Activated naive CD8-positive, alpha-beta T cell treated with anti-CD3 and anti-CD28 coated beads, Interleukin-2, amount 10 ng/mL, durations not matched to agents 7 days and 5 days (primary cell): Measurements from ENCODE around the gene ERC1. TPM values are rescaled to one million over a fixed set of nuclear protein-coding genes. Genes with fewer than 3 reads are reported as not detected.

Experiments
- ATAC-seq: fragments of 150-1000 bp; cut with Tn5 transposase; one replicate; pipeline ENCODE4 v1.10.0; 2021; ENCODE audit warnings: low read depth, moderate library complexity
- POLR2A ChIA-PET: fragments of 350-600 bp; sonication (Branson Sonifier 250); formaldehyde crosslinking; loops from one replicate; lab custom pipeline; 2021; ENCODE audit warnings: antibody characterized with exemption; lab: Charles Lee
- DNase-seq: peaks from one replicate; pipeline ENCODE4 v3.0.0; 2021
- H3K27ac Mint-ChIP-seq: one replicate; pipeline ENCODE4 v1.8.0; 2022; ENCODE audit warnings: mild to moderate bottlenecking, mixed read lengths
- H3K27me3 Mint-ChIP-seq: one replicate; pipeline ENCODE4 v1.8.0; 2022; ENCODE audit warnings: mild to moderate bottlenecking, moderate library complexity, mixed read lengths
- H3K36me3 Mint-ChIP-seq: one replicate; pipeline ENCODE4 v1.8.0; 2021; ENCODE audit warnings: mild to moderate bottlenecking, mixed read lengths
- H3K4me1 Mint-ChIP-seq: one replicate; pipeline ENCODE4 v1.8.0; 2021; ENCODE audit warnings: mixed read lengths
- H3K4me3 Mint-ChIP-seq: one replicate; pipeline ENCODE4 v1.8.0; 2022; ENCODE audit warnings: mild to moderate bottlenecking, moderate library complexity, mixed read lengths
- H3K9me3 Mint-ChIP-seq: one replicate; pipeline ENCODE4 v1.8.0; 2021; ENCODE audit warnings: mixed read lengths
- total RNA-seq, 2 experiments: library from RNA; stranded (reverse); gene quantifications; one replicate each; pipeline ENCODE4 v1.2.3, GENCODE V29; 2021

ERC1 gene
- total RNA-seq, 2 experiments from 2014 or later: 24.0 to 30.3 TPM

- H3K36me3 Mint-ChIP-seq: no peaks in the 10 kb centered on the region
- no peak overlapping the region for H3K27ac Mint-ChIP-seq
- no peak for DNase-seq
- H3K9me3 Mint-ChIP-seq: no peaks in the 10 kb centered on the region
- H3K4me3 Mint-ChIP-seq: peak overlapping the region; percentile 70
- peaks cover 19% of the 10 kb centered on the region for H3K4me1 Mint-ChIP-seq
- peaks cover 74% of the 10 kb centered on the region for H3K27me3 Mint-ChIP-seq
- POLR2A ChIA-PET: no interaction called here
- ATAC-seq: no peak
Measured at GRCh38 chr12:1529228-1529861, 538.3 kb downstream of the ERC1 start.

DNA sequence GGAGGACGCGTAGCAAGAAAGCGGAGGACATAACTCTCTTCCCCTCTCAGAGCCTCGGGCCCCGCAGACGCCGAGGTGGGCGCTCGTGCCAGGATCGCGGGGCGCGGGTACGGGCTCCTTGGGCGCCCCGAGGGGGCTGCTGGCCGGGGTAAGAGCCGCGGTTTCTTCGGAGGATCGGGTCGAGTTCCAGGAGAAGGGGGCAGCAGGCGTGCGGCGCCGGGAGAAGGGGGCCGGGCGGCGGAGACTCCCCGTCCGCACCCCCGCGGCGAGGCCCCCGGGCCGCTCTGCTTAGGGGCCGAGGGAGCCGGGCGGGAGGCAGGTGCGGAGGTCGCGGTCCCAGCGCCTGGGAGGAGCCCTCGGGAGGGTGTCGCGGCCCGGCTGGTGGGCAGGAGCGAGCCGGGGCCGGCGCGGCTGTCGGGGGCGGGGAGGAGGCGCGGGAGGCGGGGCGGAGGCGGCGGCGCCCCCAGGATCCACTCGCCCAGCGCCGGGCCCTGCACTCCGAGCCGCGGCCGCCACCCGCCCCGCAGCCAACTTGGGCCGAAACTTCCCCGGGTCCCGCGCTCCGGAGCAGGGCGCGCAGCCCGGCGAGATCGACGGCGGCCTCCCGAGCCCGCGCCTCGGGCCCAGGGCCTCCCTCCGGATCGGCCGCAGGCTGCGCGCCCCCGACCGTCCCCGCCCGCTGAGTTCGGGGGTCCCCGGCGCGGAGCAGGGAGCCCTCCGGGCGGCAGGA lies 539.0 kb downstream of the ERC1 start:
- Mint-ChIP-seq H3K9me3 (no peaks in the 10 kb centered on the region), H3K4me3 (peak overlapping the region; percentile 70), H3K27ac (no peak overlapping the region), H3K27me3 (peaks cover 74% of the 10 kb centered on the region), H3K36me3 (no peaks in the 10 kb centered on the region), H3K4me1 (peaks cover 23% of the 10 kb centered on the region)
- ATAC-seq (no peak), DNase-seq (peak; percentile 45)
- POLR2A ChIA-PET: no interaction called here

DNA sequence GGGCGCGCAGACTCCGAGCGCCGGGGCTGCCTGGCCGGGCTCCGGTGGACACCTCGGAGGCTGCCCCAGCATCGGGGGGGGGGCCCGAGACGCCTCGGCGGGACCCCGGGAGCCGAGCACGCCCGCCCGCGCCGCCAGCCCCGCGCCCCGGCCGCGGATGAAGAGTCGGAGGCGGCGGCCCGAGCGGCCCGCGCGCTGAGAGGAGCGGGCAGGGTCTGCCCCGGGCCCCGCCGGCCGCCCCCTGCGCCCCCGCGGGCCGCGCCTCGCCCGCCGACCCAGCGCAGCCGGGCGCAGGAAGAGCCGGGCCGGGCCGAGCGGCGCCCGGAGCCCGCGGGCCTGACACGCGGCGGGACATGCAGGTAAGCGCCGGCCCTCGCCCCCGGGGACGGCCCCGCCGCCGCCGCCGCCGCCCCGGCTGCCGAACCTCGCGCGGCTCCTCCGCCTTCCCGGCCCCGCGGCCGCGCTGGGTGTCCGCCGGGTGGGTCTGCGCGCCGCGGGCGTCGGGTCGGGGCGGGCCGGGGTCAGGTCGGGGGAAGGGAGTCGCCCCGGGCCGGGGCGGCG lies 539.6 kb downstream of the ERC1 start:
- peaks cover 74% of the 10 kb centered on the region for H3K27me3 Mint-ChIP-seq
- ATAC-seq (no peak), DNase-seq (peak; percentile 43)
- H3K9me3 Mint-ChIP-seq: no peaks in the 10 kb centered on the region
- no peaks in the 10 kb centered on the region for H3K36me3 Mint-ChIP-seq
- H3K27ac Mint-ChIP-seq: no peak overlapping the region
- peaks cover 23% of the 10 kb centered on the region for H3K4me1 Mint-ChIP-seq
- H3K4me3 Mint-ChIP-seq: no peak overlapping the region
- POLR2A ChIA-PET: no interaction called here

- Mint-ChIP-seq H3K4me1 (peaks cover 23% of the 10 kb centered on the region), H3K9me3 (no peaks in the 10 kb centered on the region), H3K27me3 (peaks cover 74% of the 10 kb centered on the region), H3K27ac (no peak overlapping the region), H3K4me3 (peak overlapping the region; percentile 45), H3K36me3 (no peaks in the 10 kb centered on the region)
- DNase-seq (peak; percentile 42), ATAC-seq (no peak)
- POLR2A ChIA-PET: no interaction called here
Measured at GRCh38 chr12:1531153-1531653, 540.2 kb downstream of the ERC1 start.

DNA sequence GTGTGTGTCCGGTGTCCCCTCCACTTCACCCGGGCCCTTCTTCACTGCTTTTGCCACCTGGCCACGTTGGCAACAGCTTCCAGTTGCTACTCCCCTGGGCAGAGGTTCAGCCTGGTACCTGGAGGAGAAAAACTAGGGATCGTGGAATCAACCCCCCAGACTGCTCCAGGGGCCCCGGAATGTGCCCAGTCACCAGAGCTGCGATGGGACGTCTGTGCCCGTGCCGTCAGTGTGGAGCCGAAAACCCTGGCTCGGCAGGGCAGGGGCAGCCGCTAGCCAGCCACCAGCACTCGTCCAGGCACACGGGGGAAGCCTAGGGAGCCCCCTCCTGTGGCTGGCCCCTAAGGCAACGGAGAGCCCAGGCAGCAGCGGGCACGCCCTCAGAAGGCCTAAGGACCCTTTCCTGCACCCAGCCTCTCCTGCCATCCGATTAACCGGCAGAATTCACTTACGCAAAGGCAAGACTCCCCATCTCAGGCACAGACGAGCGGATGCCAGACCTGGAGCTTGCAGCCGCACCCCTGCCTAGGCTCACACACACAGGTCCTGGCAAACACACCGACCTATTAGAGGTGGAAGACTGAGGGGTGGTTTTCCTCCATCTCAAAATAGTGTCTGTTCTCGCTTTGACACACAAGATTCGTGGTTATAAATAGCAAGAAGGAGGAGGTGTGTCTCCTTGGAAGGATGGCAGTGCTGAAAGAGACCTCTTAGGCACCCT lies 540.8 kb downstream of the ERC1 start:
- Mint-ChIP-seq H3K27me3 (peaks cover 74% of the 10 kb centered on the region), H3K36me3 (no peaks in the 10 kb centered on the region), H3K4me1 (peaks cover 23% of the 10 kb centered on the region), H3K9me3 (no peaks in the 10 kb centered on the region), H3K4me3 (peak overlapping the region; percentile 45), H3K27ac (no peak overlapping the region)
- no peak for ATAC-seq
- DNase-seq: no peak
- POLR2A ChIA-PET: no interaction called here

GRCh38 chr12:1532375-1533165 lies 541.5 kb downstream of the ERC1 start:
- DNase-seq (no peak), ATAC-seq (no peak)
- H3K4me1 Mint-ChIP-seq: peaks cover 23% of the 10 kb centered on the region
- H3K36me3 Mint-ChIP-seq: no peaks in the 10 kb centered on the region
- POLR2A ChIA-PET: interaction anchor here (1.0 kb wide), 1 partner anchor 61 kb away, joined by 3 read pairs; no protein-coding TSS in a partner anchor
- peaks cover 74% of the 10 kb centered on the region for H3K27me3 Mint-ChIP-seq
- no peak overlapping the region for H3K27ac Mint-ChIP-seq
- H3K4me3 Mint-ChIP-seq: peak overlapping the region; percentile 63
- H3K9me3 Mint-ChIP-seq: no peaks in the 10 kb centered on the region

DNA sequence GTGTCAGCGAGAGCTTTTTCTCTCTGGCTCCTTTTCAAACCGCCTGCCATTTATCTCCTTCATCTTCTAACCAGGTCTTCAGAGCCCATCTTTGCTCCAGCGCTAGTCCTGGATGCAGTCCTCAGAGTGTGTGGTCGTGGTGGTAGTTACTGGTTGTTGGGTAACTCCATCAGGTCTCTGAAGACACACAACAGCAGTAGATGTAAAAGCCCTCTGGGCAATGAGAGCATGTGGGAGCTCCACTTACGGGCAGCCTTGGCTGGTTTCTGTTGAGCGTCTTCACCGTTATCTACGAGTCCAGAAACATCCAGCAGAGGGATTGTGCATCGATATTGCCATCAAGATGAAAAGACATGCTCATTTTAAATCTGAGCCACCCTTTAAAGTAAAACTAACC lies 542.2 kb downstream of the ERC1 start:
- DNase-seq (peak; percentile 38), ATAC-seq (peak; percentile 37)
- Mint-ChIP-seq H3K4me1 (peaks cover 23% of the 10 kb centered on the region), H3K27me3 (peaks cover 73% of the 10 kb centered on the region), H3K9me3 (no peaks in the 10 kb centered on the region), H3K36me3 (no peaks in the 10 kb centered on the region), H3K27ac (no peak overlapping the region), H3K4me3 (peak overlapping the region; percentile 63)
- POLR2A ChIA-PET: interaction anchor here (1.0 kb wide), 1 partner anchor 61 kb away, joined by 3 read pairs; no protein-coding TSS in a partner anchor

- no peaks in the 10 kb centered on the region for H3K9me3 Mint-ChIP-seq
- peak overlapping the region; percentile 19 for H3K27ac Mint-ChIP-seq
- peak overlapping the region; percentile 63 for H3K4me3 Mint-ChIP-seq
- ATAC-seq (peak; percentile 73), DNase-seq (peak; percentile 69)
- POLR2A ChIA-PET: interaction anchor here (0.7 to 1.0 kb wide), 4 partner anchors 60 to 675 kb away, joined by 3 to 7 read pairs (median 4); no protein-coding TSS in a partner anchor
- no peaks in the 10 kb centered on the region for H3K36me3 Mint-ChIP-seq
- peaks cover 23% of the 10 kb centered on the region for H3K4me1 Mint-ChIP-seq
- H3K27me3 Mint-ChIP-seq: peaks cover 72% of the 10 kb centered on the region
Measured at GRCh38 chr12:1533602-1534304, 542.7 kb downstream of the ERC1 start.

- ATAC-seq: no peak
- H3K27ac Mint-ChIP-seq: no peak overlapping the region
- H3K9me3 Mint-ChIP-seq: no peaks in the 10 kb centered on the region
- H3K4me1 Mint-ChIP-seq: peaks cover 21% of the 10 kb centered on the region
- POLR2A ChIA-PET: no interaction called here
- H3K4me3 Mint-ChIP-seq: no peak overlapping the region
- DNase-seq: no peak
- peaks cover 72% of the 10 kb centered on the region for H3K27me3 Mint-ChIP-seq
- H3K36me3 Mint-ChIP-seq: no peaks in the 10 kb centered on the region
Measured at GRCh38 chr12:1534748-1535147, 543.7 kb downstream of the ERC1 start.

DNA sequence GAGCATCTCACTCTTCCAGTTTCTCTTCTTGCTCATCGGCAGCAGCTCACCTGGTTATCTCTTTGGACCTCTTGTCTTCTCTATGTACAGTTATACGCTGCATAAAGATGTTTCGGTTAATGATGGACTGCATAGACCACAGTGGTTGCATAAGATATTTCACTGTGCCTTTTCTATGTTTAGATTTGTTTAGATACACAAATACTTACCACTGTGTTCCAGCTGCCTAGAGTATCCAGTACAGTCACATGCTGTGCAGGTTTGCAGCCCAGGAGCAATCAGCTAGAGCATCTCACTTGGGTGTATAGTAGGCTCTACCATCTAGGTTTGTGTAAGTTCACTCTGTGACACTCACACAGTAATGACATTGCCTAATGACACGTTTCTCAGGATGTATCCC lies 545.8 kb downstream of the ERC1 start:
- peaks cover 21% of the 10 kb centered on the region for H3K4me1 Mint-ChIP-seq

GRCh38 chr12:1539135-1539534 lies 548.1 kb downstream of the ERC1 start:
- H3K4me1 Mint-ChIP-seq: peaks cover 5% of the 10 kb centered on the region
- ATAC-seq (no peak), DNase-seq (no peak)
- peaks cover 85% of the 10 kb centered on the region for H3K27me3 Mint-ChIP-seq
- POLR2A ChIA-PET: no interaction called here
- no peaks in the 10 kb centered on the region for H3K9me3 Mint-ChIP-seq
- no peak overlapping the region for H3K27ac Mint-ChIP-seq
- no peaks in the 10 kb centered on the region for H3K36me3 Mint-ChIP-seq
- no peak overlapping the region for H3K4me3 Mint-ChIP-seq

More for the DNA sequence above, 545.8 kb downstream of the ERC1 start:
- POLR2A ChIA-PET: no interaction called here
- no peaks in the 10 kb centered on the region for H3K36me3 Mint-ChIP-seq
- no peak for ATAC-seq
- peaks cover 83% of the 10 kb centered on the region for H3K27me3 Mint-ChIP-seq
- no peak for DNase-seq
- H3K4me3 Mint-ChIP-seq: no peak overlapping the region
- no peak overlapping the region for H3K27ac Mint-ChIP-seq
- no peaks in the 10 kb centered on the region for H3K9me3 Mint-ChIP-seq

GRCh38 chr12:1540690-1541089 lies 549.7 kb downstream of the ERC1 start:
- no peak for DNase-seq
- POLR2A ChIA-PET: no interaction called here
- peaks cover 86% of the 10 kb centered on the region for H3K27me3 Mint-ChIP-seq
- no peak for ATAC-seq
- no peaks in the 10 kb centered on the region for H3K36me3 Mint-ChIP-seq
- H3K4me1 Mint-ChIP-seq: no peaks in the 10 kb centered on the region
- H3K27ac Mint-ChIP-seq: no peak overlapping the region
- no peak overlapping the region for H3K4me3 Mint-ChIP-seq
- H3K9me3 Mint-ChIP-seq: no peaks in the 10 kb centered on the region
